B cell (primary cell): ENCODE data around the gene GPC5. TPM values are rescaled to one million over a fixed set of nuclear protein-coding genes. Genes with fewer than 3 reads are reported as not detected.

ENCODE experiments used
- ATAC-seq: fragments of 200-7000 bp; cut with Tn5 transposase; one replicate; pipeline ENCODE4 v1.10.0; 2021; ENCODE audit warnings: low read depth, mild to moderate bottlenecking, moderate number of reproducible peaks, moderate library complexity
- CTCF ChIA-PET: fragments of 350-600 bp; sonication (Branson Sonifier 250); formaldehyde crosslinking; loops from one replicate; lab custom pipeline; 2021; ENCODE audit warnings: antibody characterized with exemption, inconsistent platforms; lab: Charles Lee
- POLR2A ChIA-PET: fragments of 350-600 bp; sonication (Branson Sonifier 250); formaldehyde crosslinking; loops from one replicate; lab custom pipeline; 2021; ENCODE audit warnings: antibody characterized with exemption; lab: Charles Lee
- DNase-seq: peaks from one replicate; pipeline ENCODE4 v3.0.0; 2013
- H2AFZ ChIP-seq: 2 replicates; pipeline ENCODE4 v1.6.1; 2012; ENCODE audit warnings: mild to moderate bottlenecking, low read depth, low read length; ENCODE audit not compliant: insufficient read depth, poor library complexity, severe bottlenecking
- H3K27ac ChIP-seq, 2 donors: 1 replicate in 1 of 2; 2 replicates in 1 of 2; pipeline ENCODE4 v1.5.1; 2012 to 2013; ENCODE audit warnings: low read length in 2 of 2, mild to moderate bottlenecking in 2 of 2, moderate library complexity in 1 of 2
- H3K27me3 ChIP-seq, 4 experiments: fragments of 200-600 bp in 1 of 4; sonication (generic) in 1 of 4; replicated peaks in 1 of 4; 1 replicate in 2 of 4; 2 replicates in 2 of 4; pipeline versions ENCODE4 v1.6.1 to v1.7.0; 2013 to 2016; ENCODE audit warnings: low read length in 3 of 4, mild to moderate bottlenecking in 2 of 4, mixed read lengths in 1 of 4, moderate library complexity in 1 of 4; ENCODE audit not compliant: insufficient read depth in 4 of 4, control insufficient read depth in 3 of 4; ENCODE audit errors: control extremely low read depth in 1 of 4
- H3K36me3 ChIP-seq, 2 experiments: replicated peaks in 1 of 2; 1 replicate in 1 of 2; 2 replicates in 1 of 2; pipeline versions ENCODE4 v1.6.1 to v1.7.1; 2013; ENCODE audit warnings: low read length in 1 of 2; ENCODE audit not compliant: insufficient read depth in 2 of 2, control insufficient read depth in 1 of 2; ENCODE audit errors: control extremely low read depth in 1 of 2, extremely low read depth in 1 of 2
- H3K4me1 ChIP-seq, 2 donors: fragments of 200-600 bp in 1 of 2; sonication (generic) in 1 of 2; 1 replicate in 1 of 2; 2 replicates in 1 of 2; pipeline versions ENCODE4 v1.5.1 to v1.6.1; 2013 to 2017; ENCODE audit warnings: low read length in 2 of 2; ENCODE audit not compliant: control insufficient read depth in 2 of 2, insufficient read depth in 2 of 2
- H3K4me2 ChIP-seq: replicated peaks from 2 replicates; pipeline ENCODE3; 2012; ENCODE audit warnings: mild to moderate bottlenecking, low read depth, low read length; ENCODE audit not compliant: poor library complexity, severe bottlenecking
- H3K4me3 ChIP-seq, 5 experiments: fragments of 200-600 bp in 1 of 5; sonication (generic) in 1 of 5; 1 replicate in 3 of 5; 2 replicates in 2 of 5; pipeline versions ENCODE4 v1.5.1 to v1.7.0; 2011 to 2016; ENCODE audit warnings: low read length in 4 of 5, mild to moderate bottlenecking in 4 of 5, low read depth in 2 of 5, control low read depth in 1 of 5, moderate library complexity in 1 of 5; ENCODE audit not compliant: insufficient read depth in 1 of 5; ENCODE audit errors: control extremely low read depth in 1 of 5, extremely low read depth in 1 of 5
- H3K79me2 ChIP-seq: fragments of 200-600 bp; sonication (generic); one replicate; pipeline ENCODE4 v1.6.0; 2016; ENCODE audit warnings: low read length; ENCODE audit not compliant: control insufficient read depth, insufficient read depth
- H3K9ac ChIP-seq: fragments of 200-600 bp; sonication (generic); 2 replicates; pipeline ENCODE4 v1.6.1; 2017; ENCODE audit warnings: mild to moderate bottlenecking, low read length, moderate library complexity
- H3K9me3 ChIP-seq, 3 donors: one replicate each; pipeline versions ENCODE4 v1.6.1 to v1.7.1; 2013; ENCODE audit warnings: low read length in 2 of 3; ENCODE audit not compliant: control insufficient read depth in 2 of 3, insufficient read depth in 1 of 3; ENCODE audit errors: control extremely low read depth in 1 of 3
- H4K20me1 ChIP-seq: 2 replicates; pipeline ENCODE4 v1.6.0; 2012; ENCODE audit warnings: mild to moderate bottlenecking, low read length; ENCODE audit not compliant: insufficient read depth, control insufficient read depth, poor library complexity, severe bottlenecking
- H3K27ac Mint-ChIP-seq: one replicate; pipeline ENCODE4 v1.8.0; 2021; ENCODE audit warnings: mixed read lengths
- H3K27me3 Mint-ChIP-seq: one replicate; pipeline ENCODE4 v1.8.0; 2021; ENCODE audit warnings: mixed read lengths
- H3K4me1 Mint-ChIP-seq: one replicate; pipeline ENCODE4 v1.8.0; 2021; ENCODE audit warnings: mixed read lengths
- H3K4me3 Mint-ChIP-seq: one replicate; pipeline ENCODE4 v1.8.0; 2021; ENCODE audit warnings: mixed read lengths
- H3K9me3 Mint-ChIP-seq: one replicate; pipeline ENCODE4 v1.8.0; 2022; ENCODE audit warnings: mixed read lengths; ENCODE audit not compliant: insufficient read depth
- CTCF ChIP-seq: fragments of 200-600 bp; IDR thresholded peaks from one replicate; pipeline ENCODE4 v1.8.0; 2022; ENCODE audit warnings: antibody characterized with exemption, mild to moderate bottlenecking
- EZH2 ChIP-seq: IDR thresholded peaks from 2 replicates; pipeline ENCODE4 v1.6.1; 2012; ENCODE audit warnings: borderline replicate concordance, low read depth, mild to moderate bottlenecking, moderate library complexity, low read length; ENCODE audit not compliant: insufficient read depth, poor library complexity, severe bottlenecking
- WGBS: methylation state at CpG from one replicate; pipeline ENCODE4 v1.1.5; 2013; ENCODE audit warnings: missing lambda C conversion rate; ENCODE audit not compliant: insufficient coverage; 5-methylcytosine and 5-hydroxymethylcytosine counted together
- intact Hi-C: fragments of 100-400 bp; cut with micrococcal nuclease; formaldehyde crosslinking; loops from one replicate; pipeline ENCODE4 v1.10.0; 2022
- polyA plus RNA-seq: library from polyadenylated mRNA; depleted of rRNA; stranded (reverse); fragments of >200 nt; gene quantifications from 2 replicates; pipeline ENCODE4 v1.2.3, GENCODE V29; 2012
- total RNA-seq, 2 donors: library from RNA; stranded (reverse); fragments of 120-200 nt in 1 of 2; gene quantifications; 1 replicate in 1 of 2; 2 replicates in 1 of 2; pipeline versions ENCODE4 v1.2.3 to v1.2.4, GENCODE V29; 2013 to 2022

Gene GPC5
- total and polyA plus RNA-seq, 2 donors (not counting 1 experiment from before 2014, with no cell fraction given) = 0.15 to 0.30 TPM

DNA sequence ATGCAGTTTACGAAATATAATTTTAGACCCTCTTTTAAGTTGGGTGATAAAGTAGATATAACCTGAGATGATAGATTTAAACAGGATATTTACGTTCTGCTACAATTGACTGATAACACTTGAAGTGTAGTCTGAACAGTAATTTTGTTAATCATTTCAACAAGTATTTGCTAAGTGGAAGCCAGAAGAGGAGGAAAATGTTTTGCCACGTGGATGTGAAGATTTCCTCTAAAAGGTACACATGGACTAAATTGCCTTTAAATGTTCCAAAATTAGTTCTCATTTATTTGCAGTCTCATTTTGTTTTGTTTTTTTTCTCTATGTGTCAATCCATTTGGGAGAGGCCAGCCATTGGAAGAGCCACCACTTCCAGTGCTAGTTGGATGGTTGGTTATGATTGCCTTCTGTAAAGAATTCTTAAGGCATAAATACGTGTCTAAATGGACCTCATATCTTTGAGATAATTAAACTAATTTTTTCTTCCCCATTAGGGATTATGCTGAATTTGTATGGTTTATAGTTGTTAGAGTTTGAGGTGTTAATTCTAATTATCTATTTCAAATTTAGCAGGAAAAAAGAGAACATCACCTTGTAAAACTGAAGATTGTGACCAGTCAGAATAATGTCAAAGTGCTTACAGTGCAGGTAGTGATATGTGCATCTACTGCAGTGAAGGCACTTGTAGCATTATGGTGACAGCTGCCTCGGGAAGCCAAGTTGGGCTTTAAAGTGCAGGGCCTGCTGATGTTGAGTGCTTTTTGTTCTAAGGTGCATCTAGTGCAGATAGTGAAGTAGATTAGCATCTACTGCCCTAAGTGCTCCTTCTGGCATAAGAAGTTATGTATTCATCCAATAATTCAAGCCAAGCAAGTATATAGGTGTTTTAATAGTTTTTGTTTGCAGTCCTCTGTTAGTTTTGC lies 48.2 kb upstream of the GPC5 start:
- Histone ChIP-seq H3K79me2 (peaks cover 37% of the 10 kb centered on the region), H4K20me1 (peaks cover 39% of the 10 kb centered on the region), H3K27me3 (no peaks in the 10 kb centered on the region), H2AFZ (no peak overlapping the region), H3K27ac (no peak overlapping the region), H3K4me3 (no peak overlapping the region), H3K9me3 (no peaks in the 10 kb centered on the region), H3K36me3 (peaks cover 2 to 46% of the 10 kb centered on the region in 2 experiments), H3K4me2 (peak overlapping the region; percentile 90), H3K9ac (no peak overlapping the region), H3K4me1 (peaks cover 20 to 21% of the 10 kb centered on the region in 2 donors)
- TF ChIP-seq CTCF = no peak
- no peak for TF ChIP-seq EZH2
- no peaks in the 10 kb centered on the region for H3K27me3 Mint-ChIP-seq
- CTCF ChIA-PET = interaction anchor here (1.2 to 1.4 kb wide), 2 partner anchors 38 to 47 kb away, joined by 3 read pairs; no protein-coding TSS in a partner anchor
- POLR2A ChIA-PET = no interaction called here
- intact Hi-C loops = loop anchor here (1.0 kb wide), 1 partner anchor 37 kb away; no protein-coding TSS in a partner anchor
- H3K27ac Mint-ChIP-seq = peak overlapping the region; percentile 20
- DNase-seq (no peak), ATAC-seq (no peak)
- WGBS = 21% methylated on average over 2 of the region's 5 CpGs
- H3K9me3 Mint-ChIP-seq = no peaks in the 10 kb centered on the region
- H3K4me1 Mint-ChIP-seq = peaks cover 37% of the 10 kb centered on the region
- peak overlapping the region; percentile 95 for H3K4me3 Mint-ChIP-seq

- Histone ChIP-seq H3K27ac (no peak overlapping the region), H3K9ac (no peak overlapping the region), H3K4me2 (no peak overlapping the region), H3K4me1 (peaks cover 20 to 21% of the 10 kb centered on the region in 2 donors), H3K9me3 (no peaks in the 10 kb centered on the region), H2AFZ (no peak overlapping the region), H3K4me3 (no peak overlapping the region), H3K79me2 (peaks cover 37% of the 10 kb centered on the region), H3K36me3 (peaks cover 2 to 50% of the 10 kb centered on the region in 2 experiments), H3K27me3 (no peaks in the 10 kb centered on the region), H4K20me1 (peaks cover 39% of the 10 kb centered on the region)
- H3K4me3 Mint-ChIP-seq = no peak overlapping the region
- no peaks in the 10 kb centered on the region for H3K9me3 Mint-ChIP-seq
- CTCF ChIA-PET = interaction anchor here (1.4 kb wide), 1 partner anchor 48 kb away, joined by 3 read pairs; no protein-coding TSS in a partner anchor
- no peak for ATAC-seq
- intact Hi-C loops = no loop called here
- POLR2A ChIA-PET = no interaction called here
- no peak for DNase-seq
- H3K27me3 Mint-ChIP-seq = no peaks in the 10 kb centered on the region
- TF ChIP-seq EZH2 = no peak
- TF ChIP-seq CTCF = no peak
- H3K4me1 Mint-ChIP-seq = peaks cover 34% of the 10 kb centered on the region
- no peak overlapping the region for H3K27ac Mint-ChIP-seq
- WGBS = no CpG with 5 or more reads among the region's 5 CpGs
These were observed 47.3 kb upstream of the GPC5 start for GRCh38 chr13:91351123-91351522.
